ENCODE measurements around the gene SERPINH1. TPM values are rescaled to one million over a fixed set of nuclear protein-coding genes. Genes with fewer than 3 reads are reported as not detected.

SERPINH1 gene
- total RNA-seq, 1 experiment from 2014 or later, result 89.8 TPM

- in situ Hi-C loops (cut with HindIII; ENCODE audit: low pct_unique_long_range_greater_than_20kb, low sequenced_read_pairs), result no loop called here
- Histone ChIP-seq H3K4me1 (ENCODE audit: control insufficient read depth, insufficient read depth, low read length) (no peaks in the 10 kb centered on the region), H3K27ac (ENCODE audit: low read length) (no peak overlapping the region), H3K36me3 (ENCODE audit: control insufficient read depth, insufficient read depth, low read length) (no peaks in the 10 kb centered on the region), H3K27me3 (ENCODE audit: control insufficient read depth, insufficient read depth, low read length) (peaks cover 8% of the 10 kb centered on the region), H3K4me3 (ENCODE audit: low read depth in 2 of 2, low read length in 2 of 2) (no peak overlapping the region), H3K9me3 (ENCODE audit: control insufficient read depth, insufficient read depth, low read depth, low read length) (no peaks in the 10 kb centered on the region)
- ChIA-PET POLR2A (no interaction called here), CTCF (interaction anchor here (0.7 kb wide), 1 partner anchor 19 kb away, joined by 4 read pairs; no protein-coding TSS in a partner anchor)
- no TSS peak for BruUV-seq (replicated peaks)
- DNase-seq (ENCODE audit: low read depth, low spot score), result no peak
- TF ChIP-seq TCF7L2 (IDR thresholded peaks at IDR 0.05; ENCODE audit: low read depth, low read length) (no peak), REST (IDR thresholded peaks at IDR 0.05; ENCODE audit: insufficient read depth in 1 of 2, low read depth in 2 of 2, low read length in 1 of 2) (no peak), POLR2AphosphoS5 (IDR thresholded peaks at IDR 0.05; ENCODE audit: low read depth, low read length) (no peak), CTCF (IDR thresholded peaks at IDR 0.05) (no peak), SIN3A (IDR thresholded peaks at IDR 0.05; ENCODE audit: borderline replicate concordance, insufficient read depth, low read depth, low read length) (no peak)
- intact Hi-C loops (cut with micrococcal nuclease; ENCODE audit: unreplicated experiment), result no loop called here
- ATAC-seq, result no peak
Observed at GRCh38 chr11:75595429-75595828, 33.4 kb downstream of the SERPINH1 start.

- Histone ChIP-seq H3K27me3 (ENCODE audit: control insufficient read depth, insufficient read depth, low read length) (peaks cover 8% of the 10 kb centered on the region), H3K27ac (ENCODE audit: low read length) (no peak overlapping the region), H3K4me3 (ENCODE audit: low read depth in 2 of 2, low read length in 2 of 2) (no peak overlapping the region), H3K36me3 (ENCODE audit: control insufficient read depth, insufficient read depth, low read length) (no peaks in the 10 kb centered on the region), H3K4me1 (ENCODE audit: control insufficient read depth, insufficient read depth, low read length) (no peaks in the 10 kb centered on the region), H3K9me3 (ENCODE audit: control insufficient read depth, insufficient read depth, low read depth, low read length) (no peaks in the 10 kb centered on the region)
- intact Hi-C loops (cut with micrococcal nuclease; ENCODE audit: unreplicated experiment) (no loop called here), in situ Hi-C loops (cut with HindIII; ENCODE audit: low pct_unique_long_range_greater_than_20kb, low sequenced_read_pairs) (no loop called here)
- DNase-seq (ENCODE audit: low read depth, low spot score) (no peak), ATAC-seq (no peak)
- BruUV-seq (replicated peaks), result no TSS peak
- TF ChIP-seq SIN3A (IDR thresholded peaks at IDR 0.05; ENCODE audit: borderline replicate concordance, insufficient read depth, low read depth, low read length), result no peak
- no peak for TF ChIP-seq TCF7L2 (IDR thresholded peaks at IDR 0.05; ENCODE audit: low read depth, low read length)
- TF ChIP-seq CTCF (IDR thresholded peaks at IDR 0.05), result no peak
- no peak for TF ChIP-seq REST (IDR thresholded peaks at IDR 0.05; ENCODE audit: insufficient read depth in 1 of 2, low read depth in 2 of 2, low read length in 1 of 2)
- no peak for TF ChIP-seq POLR2AphosphoS5 (IDR thresholded peaks at IDR 0.05; ENCODE audit: low read depth, low read length)
- CTCF ChIA-PET, result no interaction called here
- POLR2A ChIA-PET, result no interaction called here
Observed at GRCh38 chr11:75596914-75597313, 34.9 kb downstream of the SERPINH1 start.
